HepG2 (cell line): ENCODE data around the gene AHCYL2. TPM values are rescaled to one million over a fixed set of nuclear protein-coding genes. Genes with fewer than 3 reads are reported as not detected.

Experiments used
- DNMT3B ChIP-seq: conservative IDR thresholded peaks from 2 replicates; pipeline ENCODE4 v1.6.1; 2016; ENCODE audit warnings: missing biosample characterization, control low read depth
- GABPB1 ChIP-seq: IDR thresholded peaks from 2 replicates; pipeline ENCODE4 v1.6.1; 2016; ENCODE audit warnings: mild to moderate bottlenecking, missing genetic modification reagents, moderate library complexity, missing compliant biosample characterization
- NFYC ChIP-seq: IDR thresholded peaks from 2 replicates; pipeline ENCODE4 v1.6.1; 2016; ENCODE audit warnings: missing genetic modification reagents, missing compliant biosample characterization
- RBAK ChIP-seq: sonication (generic); formaldehyde crosslinking; IDR thresholded peaks from 2 replicates; pipeline ENCODE4 v1.5.1; 2020; ENCODE audit warnings: mild to moderate bottlenecking, missing genetic modification reagents
- SYNCRIP ChIP-seq: fragments of 200-400 bp; formaldehyde crosslinking; IDR thresholded peaks from 2 replicates; pipeline ENCODE4 v1.6.1; 2018; ENCODE audit warnings: mild to moderate bottlenecking, low read depth, low read length; ENCODE audit not compliant: insufficient read depth
- TIGD3 ChIP-seq: sonication (generic); formaldehyde crosslinking; IDR thresholded peaks from 2 replicates; pipeline ENCODE4 v1.5.1; 2020; ENCODE audit warnings: mild to moderate bottlenecking, missing genetic modification reagents, borderline replicate concordance
- TOE1 ChIP-seq: sonication (generic); formaldehyde crosslinking; IDR thresholded peaks from 2 replicates; pipeline ENCODE4 v1.4.0; 2020; ENCODE audit warnings: mild to moderate bottlenecking, missing genetic modification reagents
- ZBTB39 ChIP-seq: sonication (generic); formaldehyde crosslinking; IDR thresholded peaks from 2 replicates; pipeline ENCODE4 v1.5.0; 2020; ENCODE audit warnings: missing genetic modification reagents
- ZNF207 ChIP-seq: fragments of 450-650 bp; IDR thresholded peaks from 2 replicates; pipeline ENCODE4 v1.6.1; 2016; ENCODE audit warnings: antibody characterized with exemption, borderline replicate concordance
- ZNF83 ChIP-seq: sonication (generic); formaldehyde crosslinking; IDR thresholded peaks from 2 replicates; pipeline ENCODE4 v1.4.0; 2020; ENCODE audit warnings: missing genetic modification reagents, mild to moderate bottlenecking, borderline replicate concordance
- ZNF841 ChIP-seq: sonication (generic); formaldehyde crosslinking; IDR thresholded peaks from 2 replicates; pipeline ENCODE4 v1.8.1; 2023; ENCODE audit warnings: missing genetic modification reagents, borderline replicate concordance
- polyA plus RNA-seq, 8 experiments: library from polyadenylated mRNA; depleted of rRNA in 3 of 8; stranded (reverse) in 7 of 8; unstranded in 1 of 8; fragments of >200 nt; fragmentation: Illumina TruSeq in 4 of 8; extraction: Trizol in 4 of 8; gene quantifications; 2 replicates each; pipeline versions ENCODE4 v1.2.1 to v1.2.3, GENCODE V29; 2011 to 2016; ENCODE audit warnings: low read depth in 4 of 8, missing spikeins in 1 of 8, mixed read lengths in 1 of 8; ENCODE audit not compliant: insufficient read depth in 1 of 8
- total RNA-seq, 5 experiments: library from RNA; depleted of rRNA; stranded (reverse); fragments of >200 nt; fragmentation: Illumina TruSeq; extraction: Trizol; gene quantifications; 2 replicates each; pipeline ENCODE4 v1.2.3, GENCODE V29; 2016; ENCODE audit warnings: low read depth in 1 of 5
- TF ChIP-seq, protein P1 (sequence below): sonication (generic); formaldehyde crosslinking; IDR thresholded peaks from 2 replicates; pipeline ENCODE4 v1.9.0; 2021; ENCODE audit warnings: missing genetic modification reagents, borderline replicate concordance
- TF ChIP-seq, protein P2 (sequence below), 2 experiments: fragments of 450-650 bp in 1 of 2; sonication (generic) in 1 of 2; formaldehyde crosslinking in 1 of 2; IDR thresholded peaks; 2 replicates each; pipeline versions ENCODE4 v1.6.1 to v1.8.0; 2016 to 2022; ENCODE audit warnings: antibody characterized with exemption in 1 of 2, mild to moderate bottlenecking in 1 of 2, missing genetic modification reagents in 1 of 2

AHCYL2 gene
- total and polyA plus RNA-seq, 2 of the 13 experiments (the other 11 are each of a cell fraction or from before 2014, with no cell fraction given) = 9.5 to 14.7 TPM

GRCh38 chr7:129188892-129189660 is 35.8 kb upstream of the AHCYL2 start (continued):
- TF ChIP-seq, protein P1, sequence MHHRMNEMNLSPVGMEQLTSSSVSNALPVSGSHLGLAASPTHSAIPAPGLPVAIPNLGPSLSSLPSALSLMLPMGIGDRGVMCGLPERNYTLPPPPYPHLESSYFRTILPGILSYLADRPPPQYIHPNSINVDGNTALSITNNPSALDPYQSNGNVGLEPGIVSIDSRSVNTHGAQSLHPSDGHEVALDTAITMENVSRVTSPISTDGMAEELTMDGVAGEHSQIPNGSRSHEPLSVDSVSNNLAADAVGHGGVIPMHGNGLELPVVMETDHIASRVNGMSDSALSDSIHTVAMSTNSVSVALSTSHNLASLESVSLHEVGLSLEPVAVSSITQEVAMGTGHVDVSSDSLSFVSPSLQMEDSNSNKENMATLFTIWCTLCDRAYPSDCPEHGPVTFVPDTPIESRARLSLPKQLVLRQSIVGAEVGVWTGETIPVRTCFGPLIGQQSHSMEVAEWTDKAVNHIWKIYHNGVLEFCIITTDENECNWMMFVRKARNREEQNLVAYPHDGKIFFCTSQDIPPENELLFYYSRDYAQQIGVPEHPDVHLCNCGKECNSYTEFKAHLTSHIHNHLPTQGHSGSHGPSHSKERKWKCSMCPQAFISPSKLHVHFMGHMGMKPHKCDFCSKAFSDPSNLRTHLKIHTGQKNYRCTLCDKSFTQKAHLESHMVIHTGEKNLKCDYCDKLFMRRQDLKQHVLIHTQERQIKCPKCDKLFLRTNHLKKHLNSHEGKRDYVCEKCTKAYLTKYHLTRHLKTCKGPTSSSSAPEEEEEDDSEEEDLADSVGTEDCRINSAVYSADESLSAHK (CRISPR knock-in tag) = no peak
- TF ChIP-seq TOE1 (CRISPR knock-in tag) (no peak), SYNCRIP (no peak), ZBTB39 (no peak), TIGD3 (CRISPR knock-in tag) (no peak), DNMT3B (CRISPR knock-in tag) (no peak), RBAK (no peak), NFYC (CRISPR knock-in tag) (no peak), GABPB1 (CRISPR knock-in tag) (no peak; the same call in 1 of the 2 replicates), ZNF841 (CRISPR knock-in tag) (0 out of 2 replicates have a peak, but pooled peaks have one; percentile 20), ZNF83 (no peak), ZNF207 (no peak)
- TF ChIP-seq, protein P2, sequence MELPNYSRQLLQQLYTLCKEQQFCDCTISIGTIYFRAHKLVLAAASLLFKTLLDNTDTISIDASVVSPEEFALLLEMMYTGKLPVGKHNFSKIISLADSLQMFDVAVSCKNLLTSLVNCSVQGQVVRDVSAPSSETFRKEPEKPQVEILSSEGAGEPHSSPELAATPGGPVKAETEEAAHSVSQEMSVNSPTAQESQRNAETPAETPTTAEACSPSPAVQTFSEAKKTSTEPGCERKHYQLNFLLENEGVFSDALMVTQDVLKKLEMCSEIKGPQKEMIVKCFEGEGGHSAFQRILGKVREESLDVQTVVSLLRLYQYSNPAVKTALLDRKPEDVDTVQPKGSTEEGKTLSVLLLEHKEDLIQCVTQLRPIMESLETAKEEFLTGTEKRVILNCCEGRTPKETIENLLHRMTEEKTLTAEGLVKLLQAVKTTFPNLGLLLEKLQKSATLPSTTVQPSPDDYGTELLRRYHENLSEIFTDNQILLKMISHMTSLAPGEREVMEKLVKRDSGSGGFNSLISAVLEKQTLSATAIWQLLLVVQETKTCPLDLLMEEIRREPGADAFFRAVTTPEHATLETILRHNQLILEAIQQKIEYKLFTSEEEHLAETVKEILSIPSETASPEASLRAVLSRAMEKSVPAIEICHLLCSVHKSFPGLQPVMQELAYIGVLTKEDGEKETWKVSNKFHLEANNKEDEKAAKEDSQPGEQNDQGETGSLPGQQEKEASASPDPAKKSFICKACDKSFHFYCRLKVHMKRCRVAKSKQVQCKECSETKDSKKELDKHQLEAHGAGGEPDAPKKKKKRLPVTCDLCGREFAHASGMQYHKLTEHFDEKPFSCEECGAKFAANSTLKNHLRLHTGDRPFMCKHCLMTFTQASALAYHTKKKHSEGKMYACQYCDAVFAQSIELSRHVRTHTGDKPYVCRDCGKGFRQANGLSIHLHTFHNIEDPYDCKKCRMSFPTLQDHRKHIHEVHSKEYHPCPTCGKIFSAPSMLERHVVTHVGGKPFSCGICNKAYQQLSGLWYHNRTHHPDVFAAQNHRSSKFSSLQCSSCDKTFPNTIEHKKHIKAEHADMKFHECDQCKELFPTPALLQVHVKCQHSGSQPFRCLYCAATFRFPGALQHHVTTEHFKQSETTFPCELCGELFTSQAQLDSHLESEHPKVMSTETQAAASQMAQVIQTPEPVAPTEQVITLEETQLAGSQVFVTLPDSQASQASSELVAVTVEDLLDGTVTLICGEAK (IDR thresholded peaks at IDR 0.05) = no peak
- TF ChIP-seq, protein P2 (CRISPR knock-in tag; IDR thresholded peaks at IDR 0.05) = no peak
